ENCODE data around the gene NRDE2. TPM values are rescaled to one million over a fixed set of nuclear protein-coding genes. Genes with fewer than 3 reads are reported as not detected.

The NRDE2 gene
- total RNA-seq, 1 donor: 11.2 TPM

DNA sequence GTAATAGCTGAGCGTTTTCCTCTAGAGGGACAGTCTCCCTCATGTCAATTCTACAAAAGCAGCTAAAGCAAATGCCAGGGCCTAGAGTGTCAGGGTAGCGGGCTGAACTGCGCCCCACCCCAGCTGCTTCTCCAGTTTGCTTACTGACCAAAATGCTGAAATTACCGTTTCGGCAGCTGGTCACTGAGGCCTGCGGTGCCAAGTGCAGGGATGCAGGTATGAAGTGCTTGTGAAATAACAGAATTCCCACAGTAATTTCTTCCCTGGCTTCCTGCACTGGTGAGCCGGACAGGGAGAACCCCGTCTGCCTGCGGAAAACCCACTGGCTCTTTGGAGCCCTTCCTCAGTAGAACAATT, 56.3 kb downstream of the NRDE2 start:
- no peak overlapping the region for H3K4me3 ChIP-seq (ENCODE audit: low read depth, low read length)
- TF ChIP-seq, protein P1, sequence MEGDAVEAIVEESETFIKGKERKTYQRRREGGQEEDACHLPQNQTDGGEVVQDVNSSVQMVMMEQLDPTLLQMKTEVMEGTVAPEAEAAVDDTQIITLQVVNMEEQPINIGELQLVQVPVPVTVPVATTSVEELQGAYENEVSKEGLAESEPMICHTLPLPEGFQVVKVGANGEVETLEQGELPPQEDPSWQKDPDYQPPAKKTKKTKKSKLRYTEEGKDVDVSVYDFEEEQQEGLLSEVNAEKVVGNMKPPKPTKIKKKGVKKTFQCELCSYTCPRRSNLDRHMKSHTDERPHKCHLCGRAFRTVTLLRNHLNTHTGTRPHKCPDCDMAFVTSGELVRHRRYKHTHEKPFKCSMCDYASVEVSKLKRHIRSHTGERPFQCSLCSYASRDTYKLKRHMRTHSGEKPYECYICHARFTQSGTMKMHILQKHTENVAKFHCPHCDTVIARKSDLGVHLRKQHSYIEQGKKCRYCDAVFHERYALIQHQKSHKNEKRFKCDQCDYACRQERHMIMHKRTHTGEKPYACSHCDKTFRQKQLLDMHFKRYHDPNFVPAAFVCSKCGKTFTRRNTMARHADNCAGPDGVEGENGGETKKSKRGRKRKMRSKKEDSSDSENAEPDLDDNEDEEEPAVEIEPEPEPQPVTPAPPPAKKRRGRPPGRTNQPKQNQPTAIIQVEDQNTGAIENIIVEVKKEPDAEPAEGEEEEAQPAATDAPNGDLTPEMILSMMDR (IDR thresholded peaks at IDR 0.05; ENCODE audit: insufficient read depth, low read length): no peak
- DNase-seq (ENCODE audit: low read depth): no peak

DNA sequence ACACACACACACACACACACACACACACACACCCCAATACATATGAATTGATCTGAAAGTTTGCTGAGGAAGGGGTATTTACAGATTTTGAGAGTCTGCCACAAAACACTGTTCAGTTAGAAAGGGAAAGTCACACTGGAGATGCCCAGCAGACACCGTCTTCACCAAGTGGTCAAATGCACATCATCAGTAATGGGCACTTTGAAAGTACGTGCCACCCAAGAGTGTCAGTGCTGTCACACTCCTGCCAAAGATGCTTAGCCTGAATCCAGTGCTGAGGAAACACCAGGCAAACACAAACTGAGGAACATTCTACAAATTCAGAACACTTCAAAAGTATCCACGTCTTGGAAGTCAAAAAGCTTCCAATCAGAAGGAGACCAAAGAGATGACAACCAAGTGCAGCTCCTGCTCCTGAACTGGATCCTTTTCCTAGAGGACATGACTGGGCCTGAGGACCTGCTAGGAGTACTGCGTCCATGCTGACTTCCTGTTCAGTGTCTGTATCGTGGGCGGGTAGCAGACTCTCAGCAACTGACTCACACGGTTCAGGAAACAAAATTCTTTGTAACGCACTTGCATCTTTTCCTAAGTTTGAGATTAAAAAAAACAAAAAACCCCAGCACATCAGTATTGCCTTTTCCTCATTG, 56.8 kb downstream of the NRDE2 start:
- H3K4me3 ChIP-seq (ENCODE audit: low read depth, low read length): no peak overlapping the region
- peak; percentile 49 for DNase-seq (ENCODE audit: low read depth)
- TF ChIP-seq, protein P1 (IDR thresholded peaks at IDR 0.05; ENCODE audit: insufficient read depth, low read length): no peak

DNA sequence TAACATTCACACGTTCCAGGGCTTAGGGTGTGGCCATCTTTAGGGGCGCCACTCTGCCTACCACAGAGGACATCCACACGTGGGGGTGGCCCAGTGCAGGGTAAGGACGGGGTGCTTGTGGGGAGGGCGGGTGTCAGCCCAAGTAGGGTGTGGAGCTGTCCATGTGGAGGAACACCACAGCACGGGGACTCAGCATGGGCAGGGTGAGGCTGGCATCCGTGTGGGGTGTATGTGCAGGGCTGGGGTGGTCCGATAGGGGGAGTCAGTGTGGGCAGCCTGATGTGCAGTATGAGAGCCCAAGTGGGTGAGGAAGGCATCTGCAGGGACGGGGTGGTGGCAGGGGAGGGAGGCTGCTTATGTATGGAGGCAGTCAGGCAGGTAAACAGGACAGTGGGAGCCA, 57.7 kb downstream of the NRDE2 start:
- TF ChIP-seq, protein P1 (IDR thresholded peaks at IDR 0.05; ENCODE audit: insufficient read depth, low read length): no peak
- no peak overlapping the region for H3K4me3 ChIP-seq (ENCODE audit: low read depth, low read length)
- DNase-seq (ENCODE audit: low read depth): no peak

DNA sequence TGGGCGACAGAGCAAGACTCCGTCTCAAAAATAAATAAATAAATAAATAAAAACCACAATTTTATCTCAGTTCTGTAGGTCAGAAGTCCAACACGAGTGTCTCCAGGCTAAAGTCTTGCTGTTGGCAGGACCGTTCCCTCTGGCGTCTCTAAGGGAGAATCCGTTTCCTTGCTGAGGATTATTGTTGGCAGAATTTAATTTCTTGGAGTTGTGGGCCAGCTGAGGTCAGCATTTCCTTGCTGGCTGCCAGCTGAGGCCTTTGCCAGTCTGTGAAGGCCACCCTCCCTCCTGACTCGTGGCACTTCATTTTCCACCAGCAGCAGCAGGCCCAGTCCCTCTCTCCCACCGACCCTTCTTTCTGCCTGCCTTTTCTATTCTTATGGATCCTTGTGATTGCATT, 58.2 kb downstream of the NRDE2 start:
- TF ChIP-seq, protein P1 (IDR thresholded peaks at IDR 0.05; ENCODE audit: insufficient read depth, low read length): no peak
- no peak overlapping the region for H3K4me3 ChIP-seq (ENCODE audit: low read depth, low read length)
- peak; percentile 22 for DNase-seq (ENCODE audit: low read depth)

DNA sequence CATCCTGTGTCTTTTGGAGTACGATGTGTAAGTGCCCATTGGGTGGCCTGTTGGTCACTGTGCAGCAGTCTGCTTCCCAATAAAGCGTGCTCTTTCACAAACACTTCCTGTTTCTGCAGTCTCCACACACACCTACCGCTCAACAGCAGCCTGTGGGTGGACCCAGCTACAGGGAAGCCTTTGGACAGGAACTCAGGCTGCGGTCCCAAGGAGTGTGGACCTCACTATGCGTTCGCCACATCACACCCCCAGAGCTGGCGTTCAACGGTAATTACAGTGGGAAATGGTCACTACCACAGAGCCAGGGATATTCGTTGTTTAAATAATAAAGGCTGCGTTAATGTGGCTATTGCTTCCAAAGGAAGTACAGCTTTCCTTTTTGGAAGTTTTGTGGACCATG, 59.2 kb downstream of the NRDE2 start:
- TF ChIP-seq, protein P1 (IDR thresholded peaks at IDR 0.05; ENCODE audit: insufficient read depth, low read length): no peak

DNA sequence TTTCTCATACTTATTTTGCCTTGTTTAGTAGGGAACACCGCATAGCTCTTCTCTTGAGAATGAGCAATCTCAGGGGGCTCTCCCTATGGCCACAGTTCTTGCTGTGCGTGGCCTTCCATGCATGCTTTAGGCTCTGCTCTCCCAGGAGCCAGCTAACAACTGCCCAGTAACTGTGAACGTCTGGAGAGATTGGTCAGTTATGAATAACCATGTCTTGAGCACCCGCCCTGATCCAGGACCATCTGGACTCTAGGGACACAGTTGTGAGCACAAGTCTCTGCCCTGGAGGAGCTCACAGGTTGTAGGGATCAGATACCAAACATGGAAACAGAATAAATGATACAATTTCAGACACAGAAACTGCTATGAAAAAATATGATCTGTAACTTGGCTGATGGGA, 63.3 kb downstream of the NRDE2 start:
- TF ChIP-seq, protein P1 (IDR thresholded peaks at IDR 0.05; ENCODE audit: insufficient read depth, low read length): no peak
- DNase-seq (ENCODE audit: low read depth): no peak
- H3K4me3 ChIP-seq (ENCODE audit: low read depth, low read length): no peak overlapping the region

More for the DNA sequence above, 59.2 kb downstream of the NRDE2 start:
- no peak for DNase-seq (ENCODE audit: low read depth)
- H3K4me3 ChIP-seq (ENCODE audit: low read depth, low read length): no peak overlapping the region
